CD14-positive monocyte (primary cell): ENCODE measurements around the gene MRPS18A. TPM values are rescaled to one million over a fixed set of nuclear protein-coding genes. Genes with fewer than 3 reads are reported as not detected.

ENCODE experiments used
- DNase-seq, 3 donors: peaks; one replicate each; pipeline ENCODE4 v3.0.0-alpha.2; 2011 to 2022
- H2AFZ ChIP-seq: 2 replicates; pipeline ENCODE4 v1.6.0; 2012; ENCODE audit warnings: mild to moderate bottlenecking, low read depth, low read length, inconsistent platforms; ENCODE audit not compliant: insufficient read depth, poor library complexity, severe bottlenecking
- H3K27ac ChIP-seq, 2 donors: 1 replicate in 1 of 2; 2 replicates in 1 of 2; pipeline ENCODE4 v1.5.1; 2012 to 2013; ENCODE audit warnings: low read length in 2 of 2, control low read depth in 1 of 2, inconsistent platforms in 1 of 2, low read depth in 1 of 2, mild to moderate bottlenecking in 1 of 2
- H3K27me3 ChIP-seq, 2 donors: one replicate each; pipeline versions ENCODE4 v1.6.0 to v1.6.1; 2011 to 2013; ENCODE audit warnings: low read length in 2 of 2; ENCODE audit not compliant: control insufficient read depth in 2 of 2, insufficient read depth in 2 of 2
- H3K36me3 ChIP-seq, 2 donors: replicated peaks in 1 of 2; 1 replicate in 1 of 2; 2 replicates in 1 of 2; pipeline versions ENCODE4 v1.5.1 to v1.6.1; 2012 to 2013; ENCODE audit warnings: low read length in 2 of 2, control low read depth in 1 of 2, inconsistent platforms in 1 of 2, mild to moderate bottlenecking in 1 of 2; ENCODE audit not compliant: insufficient read depth in 2 of 2, control insufficient read depth in 1 of 2
- H3K4me1 ChIP-seq, 2 donors: 1 replicate in 1 of 2; 2 replicates in 1 of 2; pipeline versions ENCODE4 v1.5.1 to v1.6.1; 2012 to 2013; ENCODE audit warnings: low read length in 2 of 2, control low read depth in 1 of 2, inconsistent platforms in 1 of 2, mild to moderate bottlenecking in 1 of 2, moderate library complexity in 1 of 2; ENCODE audit not compliant: insufficient read depth in 2 of 2, control insufficient read depth in 1 of 2
- H3K4me2 ChIP-seq: replicated peaks from 2 replicates; pipeline ENCODE3; 2012; ENCODE audit warnings: low read length, moderate library complexity, mild to moderate bottlenecking; ENCODE audit not compliant: poor library complexity, severe bottlenecking; ENCODE audit errors: extremely low read depth
- H3K4me3 ChIP-seq, 3 experiments: fragments of 200-600 bp in 1 of 3; sonication (generic) in 1 of 3; replicated peaks in 1 of 3; 1 replicate in 2 of 3; 2 replicates in 1 of 3; pipeline ENCODE4 v1.5.1; 2011 to 2013; ENCODE audit warnings: low read length in 3 of 3, mild to moderate bottlenecking in 3 of 3, control low read depth in 2 of 3, low read depth in 2 of 3, inconsistent platforms in 1 of 3, moderate library complexity in 1 of 3
- H3K79me2 ChIP-seq: 2 replicates; pipeline ENCODE4 v1.6.0; 2012; ENCODE audit warnings: mild to moderate bottlenecking, control low read depth, inconsistent platforms, low read length, moderate library complexity; ENCODE audit not compliant: insufficient read depth
- H3K9ac ChIP-seq: 2 replicates; pipeline ENCODE4 v1.6.0; 2017; ENCODE audit warnings: low read length, mild to moderate bottlenecking; ENCODE audit not compliant: insufficient read depth, poor library complexity, severe bottlenecking
- H3K9me3 ChIP-seq, 2 donors: replicated peaks in 1 of 2; 1 replicate in 1 of 2; 2 replicates in 1 of 2; pipeline versions ENCODE4 v1.5.1 to v1.6.1; 2012 to 2013; ENCODE audit warnings: low read length in 2 of 2, control low read depth in 1 of 2; ENCODE audit not compliant: control insufficient read depth in 1 of 2, insufficient read depth in 1 of 2
- H4K20me1 ChIP-seq: 2 replicates; pipeline ENCODE4 v1.6.0; 2012; ENCODE audit warnings: mild to moderate bottlenecking, low read length, control low read depth, moderate library complexity; ENCODE audit not compliant: insufficient read depth
- H3K27ac Mint-ChIP-seq, 7 donors: one replicate each; pipeline ENCODE4 v1.8.0; 2020; ENCODE audit warnings: mild to moderate bottlenecking in 7 of 7, mixed read lengths in 7 of 7, moderate library complexity in 6 of 7, inconsistent platforms in 2 of 7
- H3K27me3 Mint-ChIP-seq, 3 donors: one replicate each; pipeline ENCODE4 v1.8.0; 2021 to 2022; ENCODE audit warnings: low read depth in 3 of 3, mild to moderate bottlenecking in 3 of 3, mixed read lengths in 3 of 3, moderate library complexity in 3 of 3, inconsistent platforms in 1 of 3
- H3K36me3 Mint-ChIP-seq, 2 donors: one replicate each; pipeline ENCODE4 v1.8.0; 2020; ENCODE audit warnings: mixed read lengths in 2 of 2, inconsistent platforms in 1 of 2, mild to moderate bottlenecking in 1 of 2
- H3K4me1 Mint-ChIP-seq: one replicate; pipeline ENCODE4 v1.8.0; 2020; ENCODE audit warnings: mild to moderate bottlenecking, mixed read lengths
- H3K4me3 Mint-ChIP-seq, 2 donors: one replicate each; pipeline ENCODE4 v1.8.0; 2020; ENCODE audit warnings: mild to moderate bottlenecking in 2 of 2, mixed read lengths in 2 of 2, moderate library complexity in 1 of 2
- H3K9me3 Mint-ChIP-seq, 7 donors: one replicate each; pipeline ENCODE4 v1.8.0; 2020 to 2022; ENCODE audit warnings: mixed read lengths in 7 of 7, mild to moderate bottlenecking in 6 of 7, moderate library complexity in 6 of 7, inconsistent platforms in 2 of 7
- WGBS: methylation state at CpG from one replicate; pipeline ENCODE4 v1.1.5; 2013; ENCODE audit warnings: missing lambda C conversion rate; ENCODE audit not compliant: insufficient coverage; 5-methylcytosine and 5-hydroxymethylcytosine counted together
- intact Hi-C, 2 donors: fragments of 100-400 bp; cut with micrococcal nuclease; formaldehyde crosslinking; loops; one replicate each; pipeline versions ENCODE4 v1.15.0 to v1.15.1; 2023
- polyA plus RNA-seq, 3 donors: library from polyadenylated mRNA; depleted of rRNA in 1 of 3; unstranded in 2 of 3; stranded (reverse) in 1 of 3; fragments of 300-500 nt in 2 of 3; fragments of >200 nt in 1 of 3; fragmentation: Illumina TruSeq in 2 of 3; gene quantifications; 1 replicate in 2 of 3; 2 replicates in 1 of 3; pipeline ENCODE4 v1.2.3, GENCODE V29; 2012 to 2021
- TF ChIP-seq, protein P1 (sequence below): fragments of 200-600 bp; IDR thresholded peaks from one replicate; pipeline ENCODE4 v1.8.0; 2022; ENCODE audit warnings: antibody characterized with exemption, mild to moderate bottlenecking

Gene MRPS18A
- polyA plus RNA-seq, 3 donors: 17.3 to 45.3 (median 41.4) TPM

DNA sequence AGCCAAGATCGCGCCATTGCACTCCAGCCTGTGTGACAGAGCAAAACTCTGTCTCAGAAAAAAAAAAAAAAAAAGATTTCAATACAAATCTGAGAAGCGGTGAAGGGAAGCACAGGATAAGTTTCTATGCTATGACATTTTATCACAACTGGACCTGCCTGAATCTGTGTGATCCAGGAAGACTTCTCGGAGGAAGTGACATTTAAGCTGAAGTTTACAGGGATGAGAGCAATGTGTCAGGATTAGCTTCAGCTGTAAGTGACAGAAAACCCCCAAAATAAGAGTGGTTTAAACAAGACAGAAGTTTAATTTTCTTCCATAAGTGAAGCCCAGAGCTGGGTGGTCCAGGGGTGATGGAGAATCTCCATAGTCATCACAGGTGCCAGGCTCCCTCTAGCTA is 33.4 kb upstream of the MRPS18A start:
- Histone ChIP-seq H3K9me3 (no peaks in the 10 kb centered on the region), H3K9ac (no peak overlapping the region), H4K20me1 (no peaks in the 10 kb centered on the region), H3K4me1 (peaks cover 34 to 36% of the 10 kb centered on the region in 2 donors), H3K27ac (no peak overlapping the region), H3K4me2 (no peak overlapping the region), H3K4me3 (no peak overlapping the region), H3K27me3 (peaks cover 0 to 19% of the 10 kb centered on the region in 2 donors), H3K36me3 (no peaks in the 10 kb centered on the region), H3K79me2 (no peaks in the 10 kb centered on the region), H2AFZ (no peak overlapping the region)
- TF ChIP-seq, protein P1, sequence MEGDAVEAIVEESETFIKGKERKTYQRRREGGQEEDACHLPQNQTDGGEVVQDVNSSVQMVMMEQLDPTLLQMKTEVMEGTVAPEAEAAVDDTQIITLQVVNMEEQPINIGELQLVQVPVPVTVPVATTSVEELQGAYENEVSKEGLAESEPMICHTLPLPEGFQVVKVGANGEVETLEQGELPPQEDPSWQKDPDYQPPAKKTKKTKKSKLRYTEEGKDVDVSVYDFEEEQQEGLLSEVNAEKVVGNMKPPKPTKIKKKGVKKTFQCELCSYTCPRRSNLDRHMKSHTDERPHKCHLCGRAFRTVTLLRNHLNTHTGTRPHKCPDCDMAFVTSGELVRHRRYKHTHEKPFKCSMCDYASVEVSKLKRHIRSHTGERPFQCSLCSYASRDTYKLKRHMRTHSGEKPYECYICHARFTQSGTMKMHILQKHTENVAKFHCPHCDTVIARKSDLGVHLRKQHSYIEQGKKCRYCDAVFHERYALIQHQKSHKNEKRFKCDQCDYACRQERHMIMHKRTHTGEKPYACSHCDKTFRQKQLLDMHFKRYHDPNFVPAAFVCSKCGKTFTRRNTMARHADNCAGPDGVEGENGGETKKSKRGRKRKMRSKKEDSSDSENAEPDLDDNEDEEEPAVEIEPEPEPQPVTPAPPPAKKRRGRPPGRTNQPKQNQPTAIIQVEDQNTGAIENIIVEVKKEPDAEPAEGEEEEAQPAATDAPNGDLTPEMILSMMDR: no peak
- peaks cover 20 to 31% (median 21%) of the 10 kb centered on the region in 3 donors for H3K27me3 Mint-ChIP-seq
- intact Hi-C loops: loop anchor here in 1 of 2 donors (5.0 kb wide), 3 partner anchors 34 to 281 kb away; partner anchors contain the start of genes MRPS18A and VEGFA
- no peak overlapping the region for H3K27ac Mint-ChIP-seq
- WGBS: 100% methylated on average over 1 of the region's 4 CpGs
- peak overlapping the region in 1 of 2 donors; percentile 18 for H3K4me3 Mint-ChIP-seq
- peaks cover 0 to 6% of the 10 kb centered on the region in 2 donors for H3K36me3 Mint-ChIP-seq
- H3K4me1 Mint-ChIP-seq: peaks cover 41% of the 10 kb centered on the region
- H3K9me3 Mint-ChIP-seq: peaks cover 0 to 3% (median 0%) of the 10 kb centered on the region in 7 donors
- no peak for DNase-seq

DNA sequence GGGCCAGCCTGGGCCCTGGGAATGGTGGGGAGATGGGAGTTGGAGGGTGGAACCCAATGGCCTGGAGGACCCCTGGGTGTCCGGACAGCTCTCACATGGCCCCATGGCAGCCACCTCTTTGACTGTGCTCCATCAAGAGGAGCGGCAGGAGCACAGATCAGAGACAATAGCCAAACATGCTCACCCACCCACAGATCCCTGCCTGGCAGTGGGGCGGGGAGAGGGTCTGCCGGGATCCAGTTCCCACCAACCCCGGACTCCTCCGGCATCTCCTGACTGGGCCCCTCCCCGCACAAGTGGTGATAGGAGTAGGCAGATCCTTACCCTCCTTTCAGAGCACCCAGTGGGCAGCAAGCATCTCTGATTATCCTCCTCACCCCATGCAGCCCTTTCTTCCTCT is 31.9 kb upstream of the MRPS18A start:
- peaks cover 21 to 29% (median 23%) of the 10 kb centered on the region in 3 donors for H3K27me3 Mint-ChIP-seq

More for the DNA sequence above, 31.9 kb upstream of the MRPS18A start:
- intact Hi-C loops: no loop called here
- Histone ChIP-seq H3K79me2 (no peaks in the 10 kb centered on the region), H3K27ac (no peak overlapping the region), H2AFZ (no peak overlapping the region), H4K20me1 (no peaks in the 10 kb centered on the region), H3K9ac (no peak overlapping the region), H3K4me2 (no peak overlapping the region), H3K36me3 (no peaks in the 10 kb centered on the region), H3K4me3 (no peak overlapping the region), H3K9me3 (no peaks in the 10 kb centered on the region), H3K27me3 (peaks cover 0 to 19% of the 10 kb centered on the region in 2 donors), H3K4me1 (peaks cover 19 to 21% of the 10 kb centered on the region in 2 donors)
- no peak for DNase-seq
- peaks cover 0 to 2% (median 0%) of the 10 kb centered on the region in 7 donors for H3K9me3 Mint-ChIP-seq
- H3K36me3 Mint-ChIP-seq: peaks cover 0 to 6% of the 10 kb centered on the region in 2 donors
- H3K4me1 Mint-ChIP-seq: peaks cover 26% of the 10 kb centered on the region
- no peak overlapping the region for H3K27ac Mint-ChIP-seq
- TF ChIP-seq, protein P1: no peak
- no peak overlapping the region for H3K4me3 Mint-ChIP-seq
- WGBS: no CpG with 5 or more reads among the region's 7 CpGs
